GM12874 (cell line): ENCODE results near the gene CST7.
A peak's percentile ranks its signal among the peaks of the same experiment; 100 is the strongest.

ENCODE experiments used
- CTCF ChIP-seq: IDR thresholded peaks from 2 replicates; pipeline ENCODE4 v1.5.1; 2011; ENCODE audit warnings: low read depth, mild to moderate bottlenecking, control low read depth, low read length, moderate library complexity; ENCODE audit not compliant: insufficient read depth

The CST7 gene

DNA sequence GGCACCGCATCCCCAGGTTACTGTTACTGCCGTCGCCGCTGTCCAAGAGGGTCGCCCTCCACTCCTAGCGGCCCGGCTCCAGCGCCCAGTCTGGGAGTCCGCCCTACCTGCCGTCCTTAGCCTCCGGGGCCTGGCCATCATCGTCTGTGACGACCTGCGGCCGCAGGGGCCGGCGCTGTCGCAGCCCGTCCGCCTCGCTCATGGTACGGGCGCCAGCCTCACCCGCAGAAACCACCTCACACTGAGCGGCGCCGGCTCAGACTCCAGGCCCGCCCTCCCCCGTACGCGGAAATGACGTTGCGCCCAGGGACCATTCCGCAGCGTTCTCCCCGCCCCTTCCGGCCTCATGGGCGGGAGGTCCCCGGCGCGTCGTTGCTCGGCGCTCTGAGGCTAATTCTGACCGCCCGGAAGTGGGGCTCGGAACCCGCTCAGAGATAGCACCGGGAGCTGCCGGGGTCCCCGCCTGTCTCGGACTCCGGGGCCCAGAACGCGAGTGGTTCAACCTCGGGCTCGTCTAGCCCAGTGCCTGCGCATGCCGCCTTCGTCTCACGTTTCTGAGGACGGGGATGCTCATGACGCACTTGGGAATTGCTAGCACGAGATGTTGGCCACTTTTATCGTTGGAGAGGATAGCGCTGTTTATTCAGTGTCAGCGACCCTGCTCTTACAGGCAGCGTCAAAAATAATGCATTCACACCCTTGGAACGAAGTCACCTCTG lies 43.6 kb downstream of the CST7 start, which contains the start of gene APMAP:
Gene APMAP, minus strand, starts transcription at position 265 of the 719 bp plus-strand sequence. Its CDS starts 63 bp downstream, at position 202.
- no peak for TF ChIP-seq CTCF

- no peak for TF ChIP-seq CTCF
These were observed 44.5 kb downstream of the CST7 start for GRCh38 chr20:24993337-24994185.

DNA sequence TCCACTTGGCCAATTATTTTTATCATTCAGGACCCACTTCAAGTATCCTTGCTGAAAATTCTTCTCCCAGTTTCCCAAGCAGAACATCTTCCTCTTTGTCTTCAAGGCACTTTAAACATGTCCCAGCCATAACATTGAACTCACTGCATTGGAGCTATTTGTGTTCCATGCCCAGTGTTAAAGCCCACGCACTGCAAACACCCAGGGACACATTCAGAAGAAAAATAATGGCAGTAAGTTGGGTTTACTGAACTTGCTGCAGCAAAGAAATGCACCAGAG lies 45.1 kb downstream of the CST7 start:
- TF ChIP-seq CTCF, result no peak

DNA sequence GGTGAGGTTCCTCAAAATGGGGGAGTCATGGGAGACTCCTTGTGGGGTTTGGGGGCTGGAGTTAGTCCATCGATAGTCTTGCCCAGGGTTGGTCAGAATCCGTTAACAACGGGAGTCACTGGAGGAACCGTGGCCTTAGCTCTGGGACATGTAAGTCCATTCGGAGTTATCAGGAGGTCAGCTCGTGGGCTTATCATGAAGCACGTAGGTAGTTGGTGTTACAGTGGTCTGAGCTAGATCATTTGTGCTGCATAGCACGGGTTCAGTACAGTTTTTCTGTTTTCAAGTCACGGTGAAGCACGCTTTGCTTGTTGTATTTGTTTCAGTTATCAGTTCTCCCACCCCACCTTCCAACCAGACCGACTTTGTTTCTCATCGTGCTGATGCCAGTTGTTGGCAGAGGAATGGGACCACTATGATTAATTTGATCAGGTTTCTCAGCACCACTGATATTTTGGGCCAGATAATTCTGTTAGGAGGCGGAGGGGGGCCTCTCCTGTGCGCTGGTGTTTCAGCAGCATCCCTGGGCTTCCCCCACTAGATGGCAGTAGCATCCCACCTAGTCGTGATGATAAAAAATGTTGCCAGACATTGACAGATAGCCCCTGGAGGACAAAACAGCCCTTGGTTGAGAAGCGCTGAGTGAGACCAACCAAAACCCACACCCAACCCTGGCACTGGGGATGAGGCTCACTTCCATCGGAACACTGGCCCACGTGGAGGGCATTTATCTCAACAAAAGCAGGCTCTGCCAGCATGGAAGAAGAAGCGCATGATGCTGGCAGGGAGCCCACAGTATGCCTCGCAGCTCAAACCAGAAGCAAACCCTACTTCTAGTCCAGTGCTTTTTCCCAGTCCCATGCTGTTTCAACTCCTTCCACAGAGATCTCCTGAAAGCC lies 45.6 kb downstream of the CST7 start:
- TF ChIP-seq CTCF, result peak; percentile 87

DNA sequence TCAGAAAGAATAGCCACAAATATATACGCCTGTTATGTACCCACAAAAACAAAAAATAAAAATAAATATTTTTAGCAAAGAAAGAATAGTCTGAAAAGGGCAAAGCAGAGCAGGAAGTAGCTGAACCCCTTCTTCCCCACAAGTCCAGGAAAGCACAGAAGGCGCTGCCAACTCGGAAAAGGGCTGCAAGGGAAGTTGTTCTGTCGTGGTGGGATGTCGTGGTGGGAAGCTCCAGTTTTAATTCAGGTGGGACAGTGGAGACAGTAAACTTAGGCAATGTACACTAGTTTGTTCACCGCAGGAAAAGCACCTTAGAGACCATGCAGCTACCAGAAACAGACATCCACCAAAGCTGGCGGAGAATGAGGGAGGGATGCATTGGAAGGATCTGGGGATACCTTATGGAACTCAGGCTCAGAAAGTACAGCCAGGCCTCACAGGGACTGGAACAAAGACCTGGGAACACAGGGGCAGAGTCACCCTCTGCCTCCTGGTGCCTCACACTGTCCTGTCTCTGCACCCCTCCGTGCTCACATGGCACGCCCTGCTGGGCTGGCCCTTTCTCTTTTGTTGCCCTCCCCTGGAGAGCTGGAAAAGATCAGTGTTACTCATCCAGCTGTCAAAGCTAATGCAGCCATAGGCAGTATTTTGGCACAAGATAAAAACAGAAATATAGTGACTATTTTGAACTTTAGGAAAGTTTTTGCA lies 46.8 kb downstream of the CST7 start:
- no peak for TF ChIP-seq CTCF

GRCh38 chr20:24996449-24997377 lies 47.6 kb downstream of the CST7 start:
- no peak for TF ChIP-seq CTCF
